GM12875 (cell line): ENCODE results near the gene MAPK6.

Experiments used
- H3K4me3 ChIP-seq: one replicate; pipeline ENCODE4 v1.5.1; 2011; ENCODE audit warnings: low read depth, low read length, control low read depth
- TF ChIP-seq, protein P1 (sequence below): IDR thresholded peaks from 2 replicates; pipeline ENCODE4 v1.5.1; 2011; ENCODE audit warnings: low read depth, mild to moderate bottlenecking, control low read depth, inconsistent platforms, low read length, moderate library complexity, borderline replicate concordance; ENCODE audit not compliant: insufficient read depth

The MAPK6 gene

DNA sequence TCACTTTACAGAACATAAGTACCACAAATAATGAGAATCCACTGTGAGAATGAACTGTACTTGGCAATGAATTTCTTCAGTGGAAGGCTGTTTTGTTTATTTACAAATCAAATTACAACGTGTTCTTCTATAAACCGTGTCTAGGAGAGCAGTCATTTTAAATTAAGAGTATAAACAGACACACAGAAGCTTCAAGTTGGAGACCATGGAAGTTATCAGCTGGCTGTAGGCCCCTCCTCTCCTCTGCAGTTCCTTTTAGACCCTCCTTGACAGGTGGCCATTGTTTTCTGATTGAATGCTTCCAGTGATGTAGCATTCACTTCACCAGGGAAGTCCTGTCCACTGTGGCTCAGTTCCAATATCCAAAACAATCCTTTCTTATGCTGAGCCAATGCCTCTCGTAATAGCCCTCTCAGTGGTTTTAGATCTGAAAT, 7.3 kb upstream of the MAPK6 start:
- H3K4me3 ChIP-seq: no peak overlapping the region

DNA sequence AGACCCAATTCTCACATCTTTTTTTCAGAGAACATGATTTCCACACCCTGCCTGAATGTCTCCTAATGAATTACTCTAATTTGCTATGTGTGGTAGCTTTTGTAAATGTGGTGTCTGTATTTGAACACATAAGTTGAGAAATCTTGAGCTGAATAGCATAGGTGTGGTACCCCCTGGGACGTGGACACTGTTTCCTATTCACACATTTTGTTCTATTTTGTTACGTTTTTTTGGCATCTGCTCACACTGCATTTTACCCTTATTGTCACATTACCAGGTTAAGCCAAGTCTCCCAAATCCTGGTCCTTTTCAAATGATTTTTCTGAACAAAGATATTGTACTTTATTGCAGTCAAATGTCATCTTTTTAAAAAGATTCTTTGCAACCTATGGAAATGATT, 6.8 kb upstream of the MAPK6 start:
- TF ChIP-seq, protein P1, sequence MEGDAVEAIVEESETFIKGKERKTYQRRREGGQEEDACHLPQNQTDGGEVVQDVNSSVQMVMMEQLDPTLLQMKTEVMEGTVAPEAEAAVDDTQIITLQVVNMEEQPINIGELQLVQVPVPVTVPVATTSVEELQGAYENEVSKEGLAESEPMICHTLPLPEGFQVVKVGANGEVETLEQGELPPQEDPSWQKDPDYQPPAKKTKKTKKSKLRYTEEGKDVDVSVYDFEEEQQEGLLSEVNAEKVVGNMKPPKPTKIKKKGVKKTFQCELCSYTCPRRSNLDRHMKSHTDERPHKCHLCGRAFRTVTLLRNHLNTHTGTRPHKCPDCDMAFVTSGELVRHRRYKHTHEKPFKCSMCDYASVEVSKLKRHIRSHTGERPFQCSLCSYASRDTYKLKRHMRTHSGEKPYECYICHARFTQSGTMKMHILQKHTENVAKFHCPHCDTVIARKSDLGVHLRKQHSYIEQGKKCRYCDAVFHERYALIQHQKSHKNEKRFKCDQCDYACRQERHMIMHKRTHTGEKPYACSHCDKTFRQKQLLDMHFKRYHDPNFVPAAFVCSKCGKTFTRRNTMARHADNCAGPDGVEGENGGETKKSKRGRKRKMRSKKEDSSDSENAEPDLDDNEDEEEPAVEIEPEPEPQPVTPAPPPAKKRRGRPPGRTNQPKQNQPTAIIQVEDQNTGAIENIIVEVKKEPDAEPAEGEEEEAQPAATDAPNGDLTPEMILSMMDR: no peak
- no peak overlapping the region for H3K4me3 ChIP-seq

More for the DNA sequence above, 7.3 kb upstream of the MAPK6 start:
- TF ChIP-seq, protein P1: no peak

DNA sequence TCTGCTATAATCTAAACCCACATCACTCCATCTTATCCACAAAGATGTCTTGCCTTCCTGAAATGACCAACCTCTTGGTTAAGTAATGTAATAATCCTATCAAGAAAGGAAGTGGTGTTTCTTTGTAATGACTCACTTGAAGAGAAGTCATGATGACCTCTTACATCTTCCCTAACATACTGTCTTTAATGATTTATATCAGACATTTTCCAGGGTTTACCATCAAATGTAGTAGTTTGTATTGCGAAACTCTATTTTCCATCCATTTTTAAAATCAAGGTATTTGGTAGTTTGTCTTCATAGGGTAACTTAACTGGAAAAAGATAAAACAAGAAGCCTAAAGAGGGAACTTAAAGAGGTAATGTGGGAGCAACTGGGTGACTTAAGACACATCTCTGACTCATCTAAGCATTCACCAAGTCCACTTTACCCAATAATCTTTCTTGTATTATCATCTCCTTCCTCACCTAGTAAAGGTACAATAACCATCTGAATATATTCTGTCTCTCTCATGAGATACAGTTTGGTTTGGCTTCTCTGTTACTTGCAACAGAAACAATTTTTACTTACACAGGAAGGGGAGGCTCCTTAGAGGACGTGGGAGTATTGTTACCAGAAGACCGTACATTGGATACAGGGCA, 5.7 kb upstream of the MAPK6 start:
- H3K4me3 ChIP-seq: no peak overlapping the region
- TF ChIP-seq, protein P1: no peak

DNA sequence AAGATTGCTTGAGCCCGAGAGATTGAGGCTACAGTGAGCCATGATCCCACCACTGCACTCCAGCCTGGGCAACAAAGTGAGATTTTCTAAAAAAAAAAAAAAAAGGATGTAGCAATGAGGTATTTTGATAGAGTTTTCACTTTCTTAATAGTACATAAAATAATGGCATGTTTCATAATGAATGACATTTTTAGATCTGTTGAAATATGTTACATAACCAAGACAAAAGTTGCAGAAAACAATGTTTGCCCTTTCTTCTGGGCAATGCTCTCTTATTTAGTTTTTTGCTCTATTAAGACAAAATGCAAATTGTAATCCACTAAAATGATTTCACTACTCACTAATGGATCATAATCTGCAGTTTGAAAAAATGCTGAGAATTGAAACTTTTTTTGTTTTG, 4.4 kb upstream of the MAPK6 start:
- TF ChIP-seq, protein P1: no peak
- no peak overlapping the region for H3K4me3 ChIP-seq

DNA sequence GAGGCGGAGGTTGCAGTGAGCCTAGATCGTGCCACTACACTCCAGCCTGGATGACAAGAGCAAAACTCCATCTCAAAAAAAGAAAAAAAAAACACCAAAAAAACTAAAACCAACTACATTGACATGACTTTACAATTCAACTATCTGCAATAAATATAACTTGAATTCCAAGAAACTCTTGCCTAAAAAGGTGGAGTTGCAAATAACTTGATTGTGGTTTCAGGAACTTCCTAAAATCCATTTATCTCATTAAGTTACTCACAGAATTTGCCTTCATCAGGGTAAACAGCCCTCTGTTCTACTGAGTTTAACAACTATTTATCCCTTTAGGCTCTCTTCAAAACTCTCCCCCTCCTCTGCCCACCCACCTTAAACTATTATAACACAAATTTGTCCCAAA, 2.7 kb upstream of the MAPK6 start:
- TF ChIP-seq, protein P1: no peak
- H3K4me3 ChIP-seq: no peak overlapping the region

DNA sequence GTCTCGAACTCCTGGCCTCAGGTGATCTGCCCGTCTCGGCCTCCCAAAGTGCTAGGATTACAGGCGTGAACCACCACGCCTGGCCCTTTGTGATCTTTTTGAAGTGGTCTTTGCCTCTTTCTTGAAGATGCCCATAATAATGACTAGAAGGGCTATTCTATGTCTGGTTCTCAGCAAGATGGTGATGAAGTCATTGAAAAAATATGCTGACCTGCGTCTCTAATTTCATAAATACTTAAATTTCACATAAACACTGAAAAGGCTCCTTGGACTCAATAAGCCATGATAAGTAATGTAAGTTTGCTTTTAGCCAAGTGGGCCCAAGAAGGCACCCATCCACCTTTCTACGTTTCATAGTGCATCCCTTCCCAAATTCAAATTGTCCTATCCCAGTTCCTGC, 775 bp upstream of the MAPK6 start:
- TF ChIP-seq, protein P1: no peak
- H3K4me3 ChIP-seq: peak overlapping the region; percentile 78
